Uterus (tissue), 2 donors: ENCODE data around the gene RBM22.

Source experiments
- CTCF ChIP-seq, 4 experiments: fragments of 200-600 bp in 2 of 4; fragments of 450-650 bp in 2 of 4; sonication (generic) in 2 of 4; IDR thresholded peaks; one replicate each; pipeline ENCODE4 v1.5.1; 2016 to 2019; ENCODE audit warnings: antibody characterized with exemption in 4 of 4, mild to moderate bottlenecking in 2 of 4, moderate library complexity in 1 of 4
- POLR2A ChIP-seq, 2 donors: fragments of 450-650 bp; IDR thresholded peaks; one replicate each; pipeline ENCODE4 v1.6.1; 2016; ENCODE audit warnings: antibody characterized with exemption in 2 of 2, mild to moderate bottlenecking in 1 of 2, moderate library complexity in 1 of 2

- TF ChIP-seq CTCF (IDR thresholded peaks at IDR 0.05) (no peak), POLR2A (IDR thresholded peaks at IDR 0.05) (no peak)
These were observed 23.0 kb upstream of the RBM22 start for GRCh38 chr5:150723845-150724244.
